Neutrophil (primary cell): ENCODE measurements around the gene LNX1.

Source experiments
- H3K27ac ChIP-seq: fragments of 200-600 bp; sonication (generic); 2 replicates; pipeline ENCODE4 v1.5.1; 2016; ENCODE audit warnings: mild to moderate bottlenecking, moderate library complexity
- H3K27me3 ChIP-seq: fragments of 200-600 bp; sonication (generic); 2 replicates; pipeline ENCODE4 v1.6.0; 2016; ENCODE audit warnings: mild to moderate bottlenecking
- H3K36me3 ChIP-seq: fragments of 200-600 bp; sonication (generic); 2 replicates; pipeline ENCODE4 v1.5.1; 2017
- H3K4me1 ChIP-seq, 2 experiments: fragments of 200-600 bp in 1 of 2; sonication (generic) in 1 of 2; 1 replicate in 1 of 2; 2 replicates in 1 of 2; pipeline versions ENCODE4 v1.5.1 to v1.6.1; 2013 to 2016; ENCODE audit warnings: low read depth in 1 of 2, low read length in 1 of 2, mild to moderate bottlenecking in 1 of 2, moderate library complexity in 1 of 2; ENCODE audit not compliant: control insufficient read depth in 1 of 2, insufficient read depth in 1 of 2
- H3K4me3 ChIP-seq, 2 experiments: fragments of 200-600 bp in 1 of 2; sonication (generic) in 1 of 2; 1 replicate in 1 of 2; 2 replicates in 1 of 2; pipeline ENCODE4 v1.5.1; 2013 to 2016; ENCODE audit warnings: low read depth in 1 of 2, low read length in 1 of 2, mild to moderate bottlenecking in 1 of 2, moderate library complexity in 1 of 2
- H3K9me3 ChIP-seq: fragments of 200-600 bp; sonication (generic); 2 replicates; pipeline ENCODE4 v1.5.1; 2016
- TF ChIP-seq, protein P1 (sequence below): fragments of 200-600 bp; sonication (generic); IDR thresholded peaks from 2 replicates; pipeline ENCODE4 v1.5.1; 2016; ENCODE audit warnings: antibody characterized with exemption

Gene LNX1

DNA sequence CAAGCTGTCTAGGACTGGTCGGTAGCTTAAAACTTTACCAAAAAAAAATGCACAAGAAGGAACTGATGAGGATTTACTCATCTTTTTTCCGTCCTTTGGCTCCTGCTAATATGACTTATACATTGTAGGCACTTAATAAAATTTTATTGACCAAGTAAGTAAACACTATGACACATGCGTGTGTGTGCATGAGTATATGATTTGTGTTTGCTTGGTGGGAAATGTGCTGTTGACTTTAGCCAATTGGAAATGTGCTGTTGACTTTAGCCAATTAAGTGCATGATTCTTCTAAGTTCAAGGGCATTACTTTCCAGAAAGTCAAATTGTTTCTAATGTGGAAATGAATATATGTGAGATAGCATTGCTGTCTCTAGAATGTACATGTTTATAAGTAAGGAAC, 135.5 kb downstream of the LNX1 start:
- Histone ChIP-seq H3K9me3 (no peaks in the 10 kb centered on the region), H3K4me3 (no peak overlapping the region), H3K27me3 (no peaks in the 10 kb centered on the region), H3K36me3 (peaks cover 75% of the 10 kb centered on the region), H3K27ac (no peak overlapping the region), H3K4me1 (no peaks in the 10 kb centered on the region)
- TF ChIP-seq, protein P1, sequence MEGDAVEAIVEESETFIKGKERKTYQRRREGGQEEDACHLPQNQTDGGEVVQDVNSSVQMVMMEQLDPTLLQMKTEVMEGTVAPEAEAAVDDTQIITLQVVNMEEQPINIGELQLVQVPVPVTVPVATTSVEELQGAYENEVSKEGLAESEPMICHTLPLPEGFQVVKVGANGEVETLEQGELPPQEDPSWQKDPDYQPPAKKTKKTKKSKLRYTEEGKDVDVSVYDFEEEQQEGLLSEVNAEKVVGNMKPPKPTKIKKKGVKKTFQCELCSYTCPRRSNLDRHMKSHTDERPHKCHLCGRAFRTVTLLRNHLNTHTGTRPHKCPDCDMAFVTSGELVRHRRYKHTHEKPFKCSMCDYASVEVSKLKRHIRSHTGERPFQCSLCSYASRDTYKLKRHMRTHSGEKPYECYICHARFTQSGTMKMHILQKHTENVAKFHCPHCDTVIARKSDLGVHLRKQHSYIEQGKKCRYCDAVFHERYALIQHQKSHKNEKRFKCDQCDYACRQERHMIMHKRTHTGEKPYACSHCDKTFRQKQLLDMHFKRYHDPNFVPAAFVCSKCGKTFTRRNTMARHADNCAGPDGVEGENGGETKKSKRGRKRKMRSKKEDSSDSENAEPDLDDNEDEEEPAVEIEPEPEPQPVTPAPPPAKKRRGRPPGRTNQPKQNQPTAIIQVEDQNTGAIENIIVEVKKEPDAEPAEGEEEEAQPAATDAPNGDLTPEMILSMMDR = no peak

- H3K4me1 ChIP-seq = no peaks in the 10 kb centered on the region
- no peak overlapping the region for H3K4me3 ChIP-seq
- TF ChIP-seq, protein P1 = no peak
- H3K27ac ChIP-seq = no peak overlapping the region
- peaks cover 54% of the 10 kb centered on the region for H3K36me3 ChIP-seq
- H3K9me3 ChIP-seq = no peaks in the 10 kb centered on the region
- H3K27me3 ChIP-seq = no peaks in the 10 kb centered on the region
These were observed 137.9 kb downstream of the LNX1 start for GRCh38 chr4:53453385-53453784.

- Histone ChIP-seq H3K9me3 (no peaks in the 10 kb centered on the region), H3K27ac (no peak overlapping the region), H3K27me3 (no peaks in the 10 kb centered on the region), H3K36me3 (peaks cover 54% of the 10 kb centered on the region), H3K4me3 (no peak overlapping the region), H3K4me1 (no peaks in the 10 kb centered on the region)
- TF ChIP-seq, protein P1 = no peak
These were observed 140.5 kb downstream of the LNX1 start for GRCh38 chr4:53450773-53451172.

DNA sequence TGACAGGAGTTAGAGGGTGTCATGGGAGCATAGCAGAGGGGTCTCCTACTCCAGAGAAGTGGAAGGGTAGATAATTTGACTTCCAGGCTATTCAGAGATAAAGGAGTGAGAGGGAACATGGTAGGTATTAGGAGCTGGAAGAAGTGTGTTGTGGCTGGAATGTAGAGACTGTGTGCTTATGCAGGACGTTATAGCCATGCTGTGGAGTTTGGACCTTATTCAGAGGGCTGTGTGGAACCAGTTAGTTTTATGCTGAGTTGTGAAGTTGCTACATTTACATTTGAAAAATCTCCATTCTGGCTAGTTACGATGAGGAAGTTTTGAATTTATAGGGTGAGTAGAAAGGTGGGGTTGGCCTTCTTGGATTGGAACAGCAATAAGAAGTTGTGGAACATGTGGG, 146.3 kb downstream of the LNX1 start:
- no peaks in the 10 kb centered on the region for H3K9me3 ChIP-seq
- H3K36me3 ChIP-seq = peaks cover 62% of the 10 kb centered on the region
- no peaks in the 10 kb centered on the region for H3K4me1 ChIP-seq
- H3K27ac ChIP-seq = no peak overlapping the region
- H3K4me3 ChIP-seq = no peak overlapping the region
- TF ChIP-seq, protein P1 = no peak
- H3K27me3 ChIP-seq = no peaks in the 10 kb centered on the region

DNA sequence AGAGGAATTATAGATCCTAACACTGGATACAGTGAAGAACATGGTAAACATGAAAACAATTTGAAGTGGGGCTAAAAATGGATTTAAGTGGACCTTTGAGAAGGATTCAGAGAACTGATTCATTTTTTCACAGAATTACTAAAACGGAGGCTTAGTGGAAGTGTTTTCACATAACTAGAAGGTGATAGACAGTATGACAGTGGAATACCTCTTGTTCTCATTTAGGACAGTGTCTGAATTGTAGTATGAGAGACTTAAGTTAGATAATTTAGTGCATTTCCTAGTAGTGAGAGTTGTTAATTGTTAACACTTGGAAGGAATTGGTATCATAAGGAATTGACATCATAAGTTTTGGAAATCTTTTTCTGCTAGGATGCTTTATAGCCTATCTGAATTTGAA, 149.7 kb downstream of the LNX1 start:
- Histone ChIP-seq H3K27ac (no peak overlapping the region), H3K9me3 (no peaks in the 10 kb centered on the region), H3K4me1 (no peaks in the 10 kb centered on the region), H3K4me3 (no peak overlapping the region), H3K36me3 (peaks cover 57% of the 10 kb centered on the region), H3K27me3 (no peaks in the 10 kb centered on the region)
- TF ChIP-seq, protein P1 = no peak

DNA sequence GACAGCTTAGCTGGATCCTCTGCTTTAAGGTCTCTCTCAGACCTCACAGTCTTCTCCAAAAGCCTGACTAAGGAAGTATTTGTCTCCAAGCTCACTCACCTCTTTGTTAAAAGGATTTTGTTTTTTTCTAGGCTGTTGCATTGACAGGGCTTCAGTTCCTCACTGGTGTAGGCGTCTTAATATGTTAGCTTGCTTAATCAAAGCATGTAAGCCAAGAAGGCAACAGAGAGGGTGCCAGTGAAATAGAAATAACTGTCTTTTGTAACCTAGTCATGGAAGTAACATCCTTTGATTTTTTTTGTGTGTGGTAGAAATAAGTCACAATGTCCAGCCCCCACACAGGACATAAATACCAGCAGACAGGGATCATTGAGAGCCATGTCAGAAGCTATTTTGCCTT, 155.0 kb downstream of the LNX1 start:
- TF ChIP-seq, protein P1 = no peak
- H3K27me3 ChIP-seq = no peaks in the 10 kb centered on the region
- H3K4me1 ChIP-seq = no peaks in the 10 kb centered on the region
- H3K36me3 ChIP-seq = peaks cover 36% of the 10 kb centered on the region
- no peak overlapping the region for H3K27ac ChIP-seq
- no peaks in the 10 kb centered on the region for H3K9me3 ChIP-seq
- H3K4me3 ChIP-seq = no peak overlapping the region
